Activated CD8-positive, alpha-beta memory T cell treated with anti-CD3 and anti-CD28 coated beads, Interleukin-2, amount 50 U/mL, for 1 hour (primary cell): ENCODE measurements around the gene MIB2.
A peak's percentile ranks its signal among the peaks of the same experiment; 100 is the strongest.
"Not testable (repeated sequence)": the region's sequence is repeated elsewhere in the genome, so short reads cannot be mapped to it uniquely, and the experiment has no call there.

Source experiments
- DNase-seq: peaks from one replicate; pipeline ENCODE4 v3.0.0-alpha.2; 2020; ENCODE audit errors: extremely low read depth

MIB2 gene

DNA sequence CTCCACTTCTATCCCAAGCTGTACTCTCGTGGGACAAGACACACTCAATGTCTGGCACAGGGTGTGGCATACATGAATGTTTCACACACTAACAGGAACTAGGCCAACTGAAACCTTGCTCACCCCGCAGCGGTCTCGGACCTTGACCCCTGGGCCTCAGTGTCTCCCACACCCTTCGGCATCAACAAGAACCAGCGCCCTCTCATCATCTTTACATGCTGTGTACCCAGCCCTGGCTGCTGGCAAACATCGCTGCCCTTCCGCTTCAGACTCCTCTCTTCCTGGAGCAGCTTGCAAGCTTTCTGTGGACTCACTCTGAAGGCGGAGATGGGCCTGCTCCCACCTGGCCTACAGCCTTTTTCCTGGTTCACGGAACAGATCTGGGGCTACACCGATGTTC, 33.0 kb downstream of the MIB2 start:
- DNase-seq: not testable (repeated sequence)

DNA sequence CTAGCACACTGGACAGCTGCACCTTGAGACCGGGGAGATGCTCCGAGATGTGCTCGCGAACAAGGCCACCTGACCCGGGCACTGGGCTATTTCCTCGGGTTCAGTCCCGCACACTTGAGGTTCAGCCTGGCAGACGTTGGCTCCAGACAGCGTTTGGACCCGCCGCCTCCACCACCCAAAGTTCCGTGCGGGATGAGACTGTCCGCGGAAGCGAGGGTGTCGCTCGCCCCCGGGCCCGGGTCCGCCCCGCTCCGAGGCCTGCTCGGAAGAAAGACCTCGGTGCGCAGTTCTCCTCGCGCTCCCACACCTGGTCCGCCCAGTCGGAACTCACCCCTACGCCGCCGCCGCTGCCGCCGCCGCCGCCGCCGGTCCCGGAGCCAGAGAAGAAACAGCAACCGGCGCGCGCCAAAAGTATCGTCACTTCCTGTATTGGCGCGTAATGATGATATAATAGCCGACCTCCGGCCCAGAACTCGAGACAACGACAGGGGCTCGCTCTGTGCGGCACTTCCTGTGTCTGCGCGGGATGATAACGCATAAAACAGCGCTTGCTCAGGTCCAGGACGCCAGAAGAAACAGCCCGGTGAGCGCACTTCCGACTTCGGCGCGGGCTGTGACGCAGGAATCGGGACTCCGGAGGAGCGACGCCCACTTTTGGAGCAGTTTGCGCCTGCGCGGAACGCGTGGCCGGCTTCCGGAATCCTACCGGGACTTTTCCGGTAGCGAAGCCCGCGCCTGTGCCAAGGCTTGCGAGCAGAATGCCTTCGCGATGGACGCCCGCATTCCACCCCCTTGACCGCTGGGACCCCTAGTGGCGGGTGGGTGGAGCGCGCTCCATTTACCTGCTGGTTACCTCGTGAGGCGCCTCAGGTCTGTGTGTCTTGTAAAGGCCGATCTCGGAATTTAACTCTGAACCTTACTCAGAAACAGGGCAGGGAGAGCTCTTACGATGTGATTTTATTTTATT, 43.6 kb downstream of the MIB2 start, which contains the start of gene CDK11B:
Gene CDK11B, minus strand, starts transcription at position 422 of the 967 bp plus-strand sequence. CDS start 1,519 bp downstream, outside the sequence.
- peak; percentile 93 for DNase-seq

DNA sequence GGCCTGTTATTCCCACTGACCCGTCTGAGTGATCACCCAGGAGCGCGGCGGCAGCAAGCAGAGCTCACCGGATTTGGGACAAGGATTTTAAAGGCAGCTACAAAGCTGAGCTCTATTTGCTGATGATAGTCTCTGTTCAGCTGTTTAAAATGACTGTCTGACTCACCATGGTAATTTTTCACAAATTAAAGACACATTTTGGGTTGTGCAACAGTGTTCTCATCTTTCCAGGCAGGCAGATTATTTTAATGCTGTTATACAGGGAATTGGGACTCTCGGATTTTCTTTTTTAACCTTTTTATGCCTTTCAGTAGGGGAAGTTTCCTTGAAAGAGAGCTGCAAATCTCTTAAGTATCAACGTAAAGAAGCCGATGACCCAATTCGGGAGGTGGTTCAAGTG, 47.1 kb downstream of the MIB2 start:
- DNase-seq: not testable (repeated sequence)

DNA sequence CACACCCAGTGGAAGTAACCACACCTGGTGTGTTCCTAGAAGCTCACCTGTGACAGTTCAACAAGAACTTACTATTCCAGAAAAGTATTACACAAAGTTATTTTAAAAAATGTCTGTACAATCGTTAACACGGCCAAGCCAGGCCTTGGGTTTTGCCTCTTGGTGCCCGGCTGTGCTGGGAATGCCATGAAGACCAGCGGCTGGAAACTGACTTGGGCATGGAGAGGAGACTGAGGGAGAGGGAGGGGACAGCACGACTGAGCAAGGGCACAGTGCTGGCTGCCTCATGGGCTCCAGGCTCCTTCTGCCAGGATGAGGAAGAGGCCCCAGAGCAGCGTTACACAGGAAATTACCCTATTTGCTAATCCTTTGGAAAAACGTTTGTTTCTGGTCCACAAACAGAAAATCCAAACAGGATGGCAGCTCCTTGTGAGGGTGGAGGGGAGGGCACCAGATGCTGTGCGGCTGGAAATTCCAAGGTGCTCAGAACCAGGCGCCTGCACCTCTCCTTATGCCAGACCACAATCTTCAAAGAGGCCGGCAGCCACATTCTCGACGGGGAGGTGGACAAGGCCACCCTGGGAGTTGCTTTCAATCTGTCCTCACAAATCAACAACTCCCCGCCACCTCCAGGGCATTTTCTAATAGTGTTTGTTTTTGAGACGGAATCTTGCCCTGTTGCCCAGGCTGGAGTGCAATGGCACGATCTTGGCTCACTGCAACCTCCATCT, 47.7 kb downstream of the MIB2 start:
- DNase-seq: not testable (repeated sequence)

DNA sequence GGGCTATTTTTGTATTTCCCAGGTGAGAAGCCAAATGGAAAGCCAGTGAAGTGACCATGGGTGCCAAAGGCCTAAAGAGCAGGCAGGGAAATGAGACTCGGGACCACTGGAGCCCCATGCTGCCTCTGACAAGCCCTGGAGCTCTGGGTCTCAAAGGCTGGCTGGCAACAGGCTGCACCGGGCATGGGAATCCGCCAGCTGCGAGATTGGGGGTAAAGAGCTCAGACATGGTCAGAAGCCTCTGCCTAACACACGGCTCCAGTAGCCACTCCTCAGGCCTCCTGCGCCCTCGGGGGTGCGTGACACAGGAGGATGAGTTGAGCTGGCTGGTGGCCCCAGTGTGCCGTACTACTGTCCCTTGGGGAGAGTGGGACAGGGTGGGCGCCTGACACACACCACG, 49.0 kb downstream of the MIB2 start:
- not testable (repeated sequence) for DNase-seq

DNA sequence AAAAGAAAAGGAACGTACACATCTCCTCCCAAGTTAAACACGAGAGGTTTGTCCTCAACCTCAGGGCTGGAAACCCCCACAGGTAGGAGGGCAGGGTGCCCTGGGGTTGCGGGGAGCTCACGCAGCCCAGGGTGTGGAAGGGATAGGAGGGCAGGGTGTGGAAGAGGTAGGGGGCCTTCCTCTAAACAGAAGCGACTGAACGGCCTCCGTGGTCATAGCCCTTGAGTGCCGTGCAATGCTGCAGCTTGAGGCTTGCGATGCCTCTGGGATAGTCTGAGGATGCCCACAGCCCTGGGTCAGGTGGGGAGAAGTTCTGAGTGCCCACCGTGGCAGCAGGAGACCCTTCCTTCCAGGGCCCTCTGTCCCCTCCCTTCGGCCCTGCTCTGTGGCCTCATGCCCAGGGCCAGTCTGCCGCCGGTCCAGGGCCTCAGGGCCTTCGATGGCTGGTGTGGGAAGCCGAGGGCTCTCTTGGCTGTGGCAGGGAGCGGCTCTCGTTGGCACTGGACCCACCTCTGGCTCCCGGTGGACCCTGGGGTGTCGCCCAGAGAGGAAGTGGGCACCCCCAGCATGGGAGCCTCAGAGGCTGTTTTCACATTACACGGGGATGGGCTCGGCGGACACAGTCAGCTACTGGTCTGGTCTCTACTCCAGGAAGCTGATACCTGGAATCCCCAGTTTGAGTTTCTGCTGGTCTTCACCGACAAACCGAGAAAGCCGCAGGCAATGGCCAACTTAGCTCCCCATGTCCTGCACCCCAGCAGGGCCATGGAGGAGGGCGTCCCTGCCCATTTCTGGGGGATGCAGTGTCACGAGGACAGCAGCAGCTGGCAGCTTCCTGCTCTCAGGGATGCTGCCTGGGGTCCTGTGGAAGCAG, 49.9 kb downstream of the MIB2 start:
- DNase-seq: no peak

DNA sequence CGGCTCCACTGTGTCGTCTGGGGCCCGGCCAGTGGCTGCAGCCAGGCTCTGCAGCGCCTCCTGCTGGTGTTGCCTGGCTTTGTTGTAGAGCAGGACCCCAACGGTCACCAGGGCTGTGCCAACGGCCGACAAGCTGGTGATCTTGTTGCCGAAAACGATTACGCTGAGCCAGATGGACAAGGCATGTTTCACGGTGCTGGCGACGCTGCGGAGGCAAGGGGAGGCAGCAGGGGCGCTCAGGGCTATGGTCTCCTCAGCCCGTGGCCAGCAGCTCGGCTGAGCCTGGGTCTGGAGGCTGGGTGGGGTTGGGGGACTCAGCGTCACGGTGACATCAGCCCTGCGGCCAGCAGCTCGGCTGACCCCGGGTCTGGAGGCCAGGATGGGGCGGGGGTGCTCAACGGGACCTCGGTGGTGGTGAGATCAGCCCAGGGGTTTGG, 50.5 kb downstream of the MIB2 start:
- DNase-seq: no peak

DNA sequence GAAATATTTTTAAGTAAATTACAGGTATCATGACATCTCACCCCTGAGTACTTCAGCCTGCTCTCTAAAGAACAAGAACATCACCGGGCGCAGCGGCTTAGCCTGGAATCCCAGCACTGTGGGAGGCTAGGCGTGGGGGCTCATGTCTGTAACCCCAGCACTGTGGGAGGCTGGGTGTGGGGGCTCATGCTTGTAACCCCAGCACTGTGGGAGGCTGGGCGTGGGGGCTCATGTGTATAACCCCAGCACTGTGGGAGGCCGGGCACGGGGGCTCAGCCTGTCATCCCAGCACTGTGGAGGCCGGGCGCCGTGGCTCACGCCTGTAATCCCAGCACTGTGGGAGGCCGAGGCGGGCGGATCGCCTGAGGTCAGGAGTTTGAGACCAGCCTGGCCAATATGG, 51.2 kb downstream of the MIB2 start:
- DNase-seq: no peak

DNA sequence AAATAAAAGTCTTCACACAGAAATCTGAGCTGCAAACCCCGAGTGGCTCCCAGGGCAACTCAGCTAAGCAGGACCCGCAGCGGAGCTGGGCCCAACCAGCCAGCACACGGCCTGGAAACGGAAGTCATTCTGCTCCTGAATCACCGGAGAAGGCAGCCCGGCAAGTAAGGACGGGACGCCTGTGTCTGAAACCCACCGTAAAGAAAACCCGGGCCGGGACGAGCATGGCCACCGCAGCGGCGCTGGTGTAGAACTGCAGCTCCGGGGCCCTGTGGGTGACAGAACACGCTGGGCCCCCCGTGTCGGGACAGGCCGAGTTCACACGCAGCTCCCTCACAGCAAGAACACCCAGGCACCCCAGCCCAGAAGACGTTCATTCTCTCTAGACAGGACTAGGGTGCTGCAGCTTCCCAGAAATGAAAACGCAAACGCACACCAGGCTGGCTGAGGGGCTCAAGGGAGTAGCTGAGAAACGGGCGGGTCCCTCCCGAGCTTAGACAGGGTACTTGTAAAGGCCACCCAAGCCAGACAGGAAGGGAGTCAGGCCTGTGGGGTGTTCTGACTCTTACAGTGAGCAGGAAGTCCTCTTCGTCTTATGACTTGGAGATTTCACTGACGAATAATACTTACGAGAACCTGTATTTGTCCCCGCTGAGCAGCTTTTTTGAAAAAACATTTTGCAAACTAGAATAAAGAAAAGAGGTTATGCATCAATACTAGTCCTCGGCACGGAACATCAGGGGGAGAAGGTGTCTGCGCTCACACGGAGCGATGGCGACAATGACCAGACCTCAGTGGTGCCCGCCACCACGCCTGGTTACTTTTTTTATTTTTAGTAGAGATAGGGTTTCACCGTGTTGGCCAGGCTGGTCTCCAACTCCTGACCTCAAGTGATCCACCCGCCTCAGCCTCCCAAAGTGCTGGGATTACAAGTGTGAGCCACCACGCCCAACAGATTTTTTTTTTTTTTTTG, 54.5 kb downstream of the MIB2 start:
- no peak for DNase-seq

DNA sequence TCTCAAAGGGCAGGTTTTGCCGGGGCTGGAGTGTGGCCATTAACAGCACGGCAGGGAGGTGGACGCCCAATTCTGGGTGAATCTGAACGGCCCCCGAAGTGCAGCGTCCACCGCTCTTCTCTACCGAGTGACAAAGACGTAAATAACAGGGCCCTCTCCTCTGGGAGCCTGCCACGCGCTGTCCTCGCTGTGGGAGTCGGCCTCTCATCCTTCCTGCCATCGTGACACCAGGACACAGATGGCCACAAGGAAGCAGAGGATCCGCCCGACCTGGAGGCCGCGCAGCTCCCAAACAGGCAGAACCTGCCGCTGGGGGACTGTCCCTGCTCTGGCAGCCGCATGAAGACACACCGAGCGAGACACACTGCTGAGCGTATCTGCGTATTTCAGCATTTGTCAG, 55.6 kb downstream of the MIB2 start:
- DNase-seq: no peak

DNA sequence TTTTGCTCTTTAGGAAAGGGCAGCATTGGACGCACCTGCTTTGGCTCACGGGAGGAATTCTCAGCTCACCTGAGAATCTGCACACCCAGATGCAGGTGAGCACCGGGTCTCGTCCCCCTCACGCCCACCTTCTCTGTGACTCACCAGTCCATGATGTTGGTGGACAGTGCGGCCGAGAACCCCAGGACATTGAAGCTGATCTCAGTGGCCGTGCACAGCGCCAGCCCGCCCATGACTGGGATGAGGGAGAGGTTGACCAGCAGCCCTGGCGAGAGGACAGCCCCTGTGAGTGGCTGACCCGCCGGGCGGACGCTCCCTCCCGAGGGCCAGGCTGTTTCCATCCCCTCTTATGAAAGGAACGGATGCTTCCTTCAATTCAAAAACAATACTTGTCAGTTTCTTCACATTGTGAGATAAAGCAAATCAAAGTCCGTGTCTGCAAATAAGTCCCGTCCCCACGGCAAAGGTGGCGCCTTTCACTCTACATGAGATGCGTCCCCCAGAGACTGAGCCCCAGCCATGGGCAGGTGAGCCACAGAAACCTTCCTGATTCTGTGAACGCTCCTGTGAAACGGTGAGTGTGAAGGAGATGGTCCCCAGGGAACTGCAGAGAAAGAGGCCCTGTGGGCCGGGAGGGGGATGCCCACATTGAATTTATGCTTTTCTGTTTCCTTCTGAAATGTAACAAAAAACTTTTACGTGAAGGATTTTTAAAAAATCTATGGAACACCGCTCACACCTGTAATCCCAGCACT, 56.2 kb downstream of the MIB2 start:
- no peak for DNase-seq

DNA sequence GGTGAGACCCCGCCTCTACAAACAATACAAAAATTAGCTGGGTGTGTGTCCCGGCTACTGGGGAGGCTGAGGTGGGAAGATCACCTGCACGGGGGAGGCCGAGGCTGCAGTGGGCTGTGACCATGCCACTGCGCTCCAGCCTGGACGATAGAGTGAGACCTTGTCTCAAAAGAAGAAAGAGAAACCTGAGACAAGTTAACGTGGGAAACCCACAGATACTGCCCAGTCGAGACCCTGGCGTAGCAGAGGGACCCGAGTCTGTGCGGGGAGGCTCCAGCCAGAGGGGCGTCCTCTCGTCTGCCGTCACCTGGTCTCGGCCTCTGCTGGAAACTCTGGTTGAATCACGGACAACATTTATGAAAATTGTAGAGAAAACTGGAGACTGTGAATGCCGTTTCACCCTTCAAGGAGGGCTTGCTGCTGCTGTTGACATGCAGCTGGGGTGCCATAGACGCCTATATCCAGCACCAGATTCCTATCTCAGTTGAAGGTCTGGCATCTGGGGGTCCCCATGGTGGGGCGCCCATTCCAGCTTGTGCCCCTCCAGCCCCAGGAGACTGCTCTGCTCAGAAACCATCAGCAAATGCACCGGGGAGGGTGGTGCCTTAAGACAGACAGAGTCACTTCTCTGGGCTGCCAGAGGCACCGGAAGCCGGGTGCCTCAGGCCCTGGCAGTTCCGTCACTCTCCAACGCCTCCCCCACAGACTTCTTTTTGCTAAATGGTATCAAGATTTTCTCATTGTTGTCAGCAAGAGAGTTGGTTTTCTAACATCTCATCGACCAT, 57.1 kb downstream of the MIB2 start:
- no peak for DNase-seq

DNA sequence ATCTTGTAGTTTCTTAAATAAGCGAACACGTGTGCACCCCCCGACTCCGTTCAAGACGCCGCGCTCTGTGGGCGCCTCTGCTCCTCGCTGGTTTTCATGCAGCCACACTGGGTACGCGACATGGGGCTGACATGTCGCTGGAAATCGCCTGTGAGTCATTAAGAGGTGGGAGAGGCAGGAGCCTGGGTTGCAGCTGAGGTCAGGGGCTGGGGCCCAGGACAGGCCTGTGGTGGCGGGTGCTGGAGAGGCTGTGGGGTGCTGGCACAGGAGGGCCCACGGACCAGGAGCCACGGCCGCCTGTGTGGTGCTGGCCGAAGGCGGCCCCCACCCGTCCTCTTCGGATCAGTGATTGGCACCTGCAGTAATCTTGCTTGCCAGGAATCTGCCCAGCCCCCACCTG, 59.5 kb downstream of the MIB2 start:
- not testable (repeated sequence) for DNase-seq

DNA sequence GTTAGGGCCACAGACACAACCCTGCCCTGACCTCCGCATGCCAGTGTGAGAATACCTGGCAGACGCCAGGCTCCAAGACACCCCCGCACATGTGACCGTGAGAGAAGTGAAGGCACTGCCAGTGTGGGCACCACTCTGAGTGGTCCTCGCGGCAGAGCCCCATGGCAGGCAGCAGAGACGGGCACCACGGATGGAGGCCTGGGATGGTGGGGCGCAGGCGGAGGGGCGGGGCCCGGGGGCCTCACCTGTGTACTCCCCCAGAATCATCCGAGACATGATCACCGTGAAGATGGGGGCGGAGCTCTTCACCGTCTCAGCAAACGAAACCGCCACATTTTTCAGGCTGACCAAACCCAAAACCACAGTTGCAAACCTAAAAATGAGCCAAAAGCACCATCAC, 59.9 kb downstream of the MIB2 start:
- DNase-seq: not testable (repeated sequence)

DNA sequence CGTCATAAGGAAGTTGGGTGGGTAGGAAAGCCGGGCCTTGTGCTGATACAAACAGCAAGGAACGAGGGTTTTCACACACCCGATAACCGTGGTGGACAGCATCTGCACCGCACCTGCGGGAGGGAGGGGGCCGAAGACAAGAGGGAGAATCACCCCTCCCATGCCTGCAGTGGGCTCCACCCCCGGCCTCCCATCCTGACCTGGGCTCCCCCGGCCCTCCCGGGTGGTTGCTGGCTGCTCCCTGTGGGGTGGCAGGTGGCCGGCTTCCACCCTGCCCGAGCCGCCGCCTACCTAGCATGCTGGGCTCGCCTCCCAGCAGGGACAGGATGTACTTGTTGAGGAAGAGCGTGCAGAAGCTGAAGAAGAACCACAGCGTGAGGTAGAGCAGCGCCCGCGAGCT, 60.8 kb downstream of the MIB2 start:
- not testable (repeated sequence) for DNase-seq

DNA sequence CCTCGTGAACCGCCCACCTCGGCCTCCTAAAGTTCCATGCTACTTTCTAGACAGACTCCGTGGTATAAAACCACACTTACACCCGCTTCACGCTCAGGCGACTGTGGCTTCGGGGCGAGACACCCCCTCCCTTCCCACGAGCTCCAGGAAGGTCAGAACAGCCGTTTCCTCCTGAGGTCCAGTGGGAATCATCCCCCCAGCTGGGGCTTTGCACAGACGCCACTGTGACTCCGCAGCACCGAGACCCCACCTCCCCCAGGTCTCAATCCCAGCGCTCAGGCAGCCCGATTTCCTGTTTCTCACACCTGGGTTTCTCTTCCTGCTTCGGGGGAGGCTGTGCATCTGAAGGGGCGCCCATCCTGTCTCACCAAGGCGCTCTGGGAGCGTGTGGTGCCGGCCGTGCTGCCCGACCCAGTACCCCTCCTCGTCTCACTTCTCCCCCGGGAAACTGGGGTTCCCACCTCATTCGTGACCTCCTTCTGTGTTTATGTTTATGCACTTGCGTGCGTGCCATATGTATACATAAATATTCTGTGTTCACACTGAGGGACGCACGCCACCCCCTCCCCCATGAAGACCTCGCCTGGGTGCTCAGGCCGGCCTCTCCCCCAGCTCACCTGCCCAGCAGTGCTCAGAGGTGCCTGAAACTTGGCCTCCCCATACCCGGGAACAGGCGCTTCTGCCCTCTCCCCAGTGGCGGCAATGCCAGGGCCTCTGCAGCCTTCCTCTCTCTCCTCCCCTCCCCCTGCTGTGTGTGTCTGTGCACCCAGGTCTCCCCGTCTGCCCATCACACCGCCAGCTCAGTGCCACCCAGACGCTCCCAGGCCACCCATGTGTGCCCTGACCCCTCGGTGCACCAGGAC, 62.6 kb downstream of the MIB2 start:
- DNase-seq: peak; percentile 19

DNA sequence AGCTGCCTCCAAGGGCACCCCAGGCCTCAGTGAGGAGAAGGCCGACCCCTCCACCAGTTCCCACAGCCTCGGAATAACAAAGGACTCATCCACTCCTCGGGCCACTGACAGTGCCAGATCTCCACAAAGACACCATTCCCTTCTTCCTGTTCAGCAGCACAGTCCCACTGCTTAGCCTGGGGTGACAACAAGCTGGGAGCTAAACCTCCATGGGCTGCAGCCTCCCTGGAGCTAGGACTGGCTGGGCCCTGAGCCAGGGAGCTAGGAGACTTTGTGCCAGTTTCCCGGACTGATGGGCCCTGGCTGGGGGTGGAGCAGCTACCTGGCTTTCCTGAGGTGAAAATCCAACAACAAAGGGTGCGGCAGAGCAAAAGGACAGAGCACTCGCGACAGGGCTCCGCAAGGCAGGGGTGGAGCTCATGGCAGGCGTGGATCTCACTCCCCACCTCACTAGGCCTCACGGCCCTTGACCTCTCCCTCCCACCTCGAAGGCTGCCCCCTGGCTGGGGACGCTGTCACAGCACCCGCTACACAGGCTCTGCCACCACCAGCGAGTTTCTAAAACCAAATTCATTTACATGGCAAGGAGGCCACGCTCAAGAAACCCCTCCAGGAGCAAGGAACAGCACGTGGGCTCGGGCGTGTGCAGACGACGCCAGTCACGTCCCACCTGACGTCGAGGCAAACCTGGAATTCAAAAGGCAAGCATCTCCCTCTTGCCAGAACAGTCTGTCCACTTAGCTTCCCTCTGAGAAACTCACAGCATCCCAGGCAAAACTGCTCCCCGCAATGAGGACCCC, 63.5 kb downstream of the MIB2 start:
- DNase-seq: no peak
